ENCODE measurements around the gene FAM241B.

FAM241B gene

GRCh38 chr10:69657866-69658265 is 27.8 kb downstream of the FAM241B start:
- no peak overlapping the region for H3K4me3 ChIP-seq (replicated peaks in 1 of 2; ENCODE audit: low read depth in 2 of 2, low read length in 2 of 2)
- TF ChIP-seq CTCF (IDR thresholded peaks at IDR 0.05; ENCODE audit: low read depth, low read length): no peak
- no peak for DNase-seq (ENCODE audit: low read depth in 2 of 2)

GRCh38 chr10:69659241-69660038 is 29.4 kb downstream of the FAM241B start:
- DNase-seq (ENCODE audit: low read depth in 2 of 2): no peak
- TF ChIP-seq CTCF (IDR thresholded peaks at IDR 0.05; ENCODE audit: low read depth, low read length): no peak
- H3K4me3 ChIP-seq (replicated peaks in 1 of 2; ENCODE audit: low read depth in 2 of 2, low read length in 2 of 2): no peak overlapping the region

GRCh38 chr10:69660296-69660695 is 30.2 kb downstream of the FAM241B start:
- DNase-seq (ENCODE audit: low read depth in 2 of 2): no peak
- no peak overlapping the region for H3K4me3 ChIP-seq (replicated peaks in 1 of 2; ENCODE audit: low read depth in 2 of 2, low read length in 2 of 2)
- TF ChIP-seq CTCF (IDR thresholded peaks at IDR 0.05; ENCODE audit: low read depth, low read length): no peak

- no peak for TF ChIP-seq CTCF (IDR thresholded peaks at IDR 0.05; ENCODE audit: low read depth, low read length)
- H3K4me3 ChIP-seq (replicated peaks in 1 of 2; ENCODE audit: low read depth in 2 of 2, low read length in 2 of 2): no peak overlapping the region
- no peak for DNase-seq (ENCODE audit: low read depth in 2 of 2)
These were observed 31.5 kb downstream of the FAM241B start for GRCh38 chr10:69661414-69662172.

- TF ChIP-seq CTCF (IDR thresholded peaks at IDR 0.05; ENCODE audit: low read depth, low read length): no peak
- H3K4me3 ChIP-seq (replicated peaks in 1 of 2; ENCODE audit: low read depth in 2 of 2, low read length in 2 of 2): no peak overlapping the region
- DNase-seq (ENCODE audit: low read depth in 2 of 2): no peak
These were observed 32.3 kb downstream of the FAM241B start for GRCh38 chr10:69662173-69662877.

- no peak for TF ChIP-seq CTCF (IDR thresholded peaks at IDR 0.05; ENCODE audit: low read depth, low read length)
- H3K4me3 ChIP-seq (replicated peaks in 1 of 2; ENCODE audit: low read depth in 2 of 2, low read length in 2 of 2): no peak overlapping the region
- no peak for DNase-seq (ENCODE audit: low read depth in 2 of 2)
These were observed 32.9 kb downstream of the FAM241B start for GRCh38 chr10:69662901-69663300.

Data from cardiac fibroblast (primary cell).